ENCODE results near the gene PAM.
A peak's percentile ranks its signal among the peaks of the same experiment; 100 is the strongest.

PAM gene

GRCh38 chr5:102863764-102864560, 108.9 kb downstream of the PAM start:
- no peak for DNase-seq

- DNase-seq, result no peak
Measured at GRCh38 chr5:102865171-102865509, 110.0 kb downstream of the PAM start.

GRCh38 chr5:102865510-102866236, 110.6 kb downstream of the PAM start:
- DNase-seq, result peak; percentile 84

- DNase-seq, result no peak
Measured at GRCh38 chr5:102866237-102866600, 111.1 kb downstream of the PAM start.

GRCh38 chr5:102867992-102868662, 113.0 kb downstream of the PAM start:
- no peak for DNase-seq

GRCh38 chr5:102869230-102869629, 114.1 kb downstream of the PAM start:
- no peak for DNase-seq

GRCh38 chr5:102873379-102873932, 118.4 kb downstream of the PAM start:
- no peak for DNase-seq

GRCh38 chr5:102874054-102874453, 118.9 kb downstream of the PAM start:
- no peak for DNase-seq

GRCh38 chr5:102875721-102876123, 120.6 kb downstream of the PAM start:
- no peak for DNase-seq

GRCh38 chr5:102876610-102877009, 121.5 kb downstream of the PAM start:
- no peak for DNase-seq

- no peak for DNase-seq
Measured at GRCh38 chr5:102879741-102880140, 124.6 kb downstream of the PAM start.

GRCh38 chr5:102886586-102886985, 131.5 kb downstream of the PAM start:
- DNase-seq, result no peak

GRCh38 chr5:102888483-102888882, 133.4 kb downstream of the PAM start:
- no peak for DNase-seq

GRCh38 chr5:102889033-102889432, 133.9 kb downstream of the PAM start:
- DNase-seq, result no peak

GRCh38 chr5:102890133-102890532, 135.0 kb downstream of the PAM start:
- no peak for DNase-seq

GRCh38 chr5:102891175-102891574, 136.1 kb downstream of the PAM start:
- DNase-seq, result no peak

- DNase-seq, result peak; percentile 62
Measured at GRCh38 chr5:102893942-102894341, 138.8 kb downstream of the PAM start.

GRCh38 chr5:102895234-102895633, 140.1 kb downstream of the PAM start:
- DNase-seq, result no peak

- DNase-seq, result no peak
Measured at GRCh38 chr5:102895976-102896375, 140.9 kb downstream of the PAM start.

- no peak for DNase-seq
Measured at GRCh38 chr5:102901424-102902134, 146.5 kb downstream of the PAM start.

GRCh38 chr5:102902135-102902448, 147.0 kb downstream of the PAM start:
- DNase-seq, result no peak

- no peak for DNase-seq
Measured at GRCh38 chr5:102902647-102903046, 147.5 kb downstream of the PAM start.

Measured in islet precursor cell (in vitro differentiated cells).